KMS-11 (cell line): ENCODE measurements around the gene TRDN.

Source experiments
- H2AFZ ChIP-seq: fragments of 200-600 bp; sonication (generic); 2 replicates; pipeline ENCODE4 v1.6.1; 2016; ENCODE audit warnings: antibody characterized with exemption, mixed run types, low read depth
- H3K27ac ChIP-seq: fragments of 200-600 bp; sonication (generic); 2 replicates; pipeline ENCODE4 v1.6.1; 2016; ENCODE audit warnings: mild to moderate bottlenecking, mixed run types
- H3K27me3 ChIP-seq: fragments of 200-600 bp; sonication (generic); 2 replicates; pipeline ENCODE4 v1.6.1; 2017; ENCODE audit warnings: mild to moderate bottlenecking, low read depth, mixed run types, moderate library complexity; ENCODE audit not compliant: insufficient read depth
- H3K36me3 ChIP-seq: fragments of 200-600 bp; sonication (generic); 2 replicates; pipeline ENCODE4 v1.6.1; 2017; ENCODE audit warnings: mild to moderate bottlenecking, mixed run types; ENCODE audit not compliant: insufficient read depth
- H3K4me1 ChIP-seq: fragments of 200-600 bp; sonication (generic); 2 replicates; pipeline ENCODE4 v1.6.1; 2016; ENCODE audit warnings: mild to moderate bottlenecking, low read depth, mixed run types; ENCODE audit not compliant: poor library complexity, severe bottlenecking
- H3K4me2 ChIP-seq: fragments of 200-600 bp; sonication (generic); 2 replicates; pipeline ENCODE4 v1.7.0; 2016; ENCODE audit warnings: mild to moderate bottlenecking, mixed run types
- H3K4me3 ChIP-seq: fragments of 200-600 bp; sonication (generic); IDR thresholded peaks from 2 replicates; pipeline ENCODE4 v1.6.1; 2017; ENCODE audit warnings: low read depth, low read length, mixed read lengths; ENCODE audit not compliant: insufficient read depth
- H3K79me2 ChIP-seq: fragments of 200-600 bp; sonication (generic); 2 replicates; pipeline ENCODE4 v1.6.1; 2016; ENCODE audit warnings: low read depth, mixed run types; ENCODE audit not compliant: insufficient read depth
- H3K9ac ChIP-seq: fragments of 200-600 bp; sonication (generic); 2 replicates; pipeline ENCODE4 v1.6.1; 2016; ENCODE audit warnings: mild to moderate bottlenecking, mixed run types
- H4K20me1 ChIP-seq: fragments of 200-600 bp; sonication (generic); 2 replicates; pipeline ENCODE4 v1.6.1; 2016; ENCODE audit warnings: mild to moderate bottlenecking, mixed run types; ENCODE audit not compliant: insufficient read depth
- CTCF ChIP-seq: fragments of 200-600 bp; sonication (generic); conservative IDR thresholded peaks from 2 replicates; pipeline ENCODE4 v1.6.1; 2017; ENCODE audit warnings: low read depth, mild to moderate bottlenecking, antibody characterized with exemption, low read length, moderate library complexity, mixed read lengths

TRDN gene

GRCh38 chr6:123636782-123637181 is at the start of gene TRDN:
TSS of gene TRDN (minus strand) at chr6:123636950. CDS start at chr6:123636775, 175 bp downstream.
- no peak for TF ChIP-seq CTCF
- no peak within 1 kb of the TSS for H2AFZ ChIP-seq

GRCh38 chr6:123681957-123682462 is 45.3 kb upstream of the TRDN start:
- no peak overlapping the region for H3K9ac ChIP-seq
- H4K20me1 ChIP-seq, result no peaks in the 10 kb centered on the region
- H2AFZ ChIP-seq, result no peak overlapping the region
- H3K36me3 ChIP-seq, result no peaks in the 10 kb centered on the region
- H3K27ac ChIP-seq, result no peak overlapping the region
- H3K79me2 ChIP-seq, result no peaks in the 10 kb centered on the region
- peaks cover 7% of the 10 kb centered on the region for H3K4me1 ChIP-seq
- H3K27me3 ChIP-seq, result no peaks in the 10 kb centered on the region
- H3K4me3 ChIP-seq, result no peak overlapping the region
- TF ChIP-seq CTCF, result no peak
- H3K4me2 ChIP-seq, result no peak overlapping the region

More at GRCh38 chr6:123636782-123637181, at the start of gene TRDN:
- Histone ChIP-seq H3K4me3 (no peak within 1 kb of the TSS), H3K79me2 (no peaks in the 10 kb centered on the region), H3K27ac (no peak within 1 kb of the TSS), H3K36me3 (no peaks in the 10 kb centered on the region), H3K27me3 (no peaks in the 10 kb centered on the region), H4K20me1 (no peaks in the 10 kb centered on the region), H3K9ac (no peak within 1 kb of the TSS), H3K4me1 (peaks cover 8% of the 10 kb centered on the region), H3K4me2 (no peak within 1 kb of the TSS)

GRCh38 chr6:123677897-123678296 is 41.1 kb upstream of the TRDN start:
- no peaks in the 10 kb centered on the region for H3K27me3 ChIP-seq
- H3K4me3 ChIP-seq, result no peak overlapping the region
- no peak overlapping the region for H2AFZ ChIP-seq
- H4K20me1 ChIP-seq, result no peaks in the 10 kb centered on the region
- H3K27ac ChIP-seq, result no peak overlapping the region
- no peak for TF ChIP-seq CTCF
- H3K4me2 ChIP-seq, result no peak overlapping the region
- no peaks in the 10 kb centered on the region for H3K36me3 ChIP-seq
- H3K9ac ChIP-seq, result no peak overlapping the region
- H3K4me1 ChIP-seq, result peaks cover 7% of the 10 kb centered on the region
- no peaks in the 10 kb centered on the region for H3K79me2 ChIP-seq

- no peaks in the 10 kb centered on the region for H3K27me3 ChIP-seq
- H4K20me1 ChIP-seq, result no peaks in the 10 kb centered on the region
- no peak for TF ChIP-seq CTCF
- H3K36me3 ChIP-seq, result no peaks in the 10 kb centered on the region
- no peak overlapping the region for H3K9ac ChIP-seq
- no peaks in the 10 kb centered on the region for H3K79me2 ChIP-seq
- H2AFZ ChIP-seq, result no peak overlapping the region
- no peaks in the 10 kb centered on the region for H3K4me1 ChIP-seq
- no peak overlapping the region for H3K4me3 ChIP-seq
- no peak overlapping the region for H3K27ac ChIP-seq
- H3K4me2 ChIP-seq, result no peak overlapping the region
These were observed 40.0 kb upstream of the TRDN start for GRCh38 chr6:123676793-123677192.
